SK-N-SH (cell line): Measurements from ENCODE around the gene CCNY. TPM values are rescaled to one million over a fixed set of nuclear protein-coding genes. Genes with fewer than 3 reads are reported as not detected.

Experiments used
- CTCF ChIA-PET: fragments of 300-600, 350-600 bp; formaldehyde crosslinking; extraction: SDS; loops from one replicate; lab custom pipeline; 2021; lab: Yijun Ruan, JAX
- POLR2A ChIA-PET: fragments of 350-600 bp; sonication (Branson Sonifier 250); formaldehyde crosslinking; extraction: SDS; loops from one replicate; lab custom pipeline; 2020; ENCODE audit warnings: antibody characterized with exemption, inconsistent platforms; lab: Yijun Ruan, JAX
- DNase-seq: peaks from one replicate; pipeline ENCODE4 v3.0.0; 2012
- H2AFZ ChIP-seq: fragments of 200-600 bp; sonication (generic); 2 replicates; pipeline ENCODE4 v1.8.1; 2016; ENCODE audit warnings: antibody characterized with exemption, mild to moderate bottlenecking, low read depth
- H3F3A ChIP-seq: fragments of 200-600 bp; sonication (generic); replicated peaks from 2 replicates; pipeline ENCODE3; 2016; ENCODE audit warnings: antibody characterized with exemption, mild to moderate bottlenecking; ENCODE audit not compliant: insufficient read depth
- H3K27ac ChIP-seq, 2 experiments: fragments of 200-500 bp in 1 of 2; fragments of 200-600 bp in 1 of 2; sonication (Bioruptor generic) in 1 of 2; sonication (generic), shearing (Covaris generic) in 1 of 2; 2 replicates each; pipeline versions ENCODE4 v1.5.1 to v1.6.1; 2014 to 2016; ENCODE audit warnings: low read depth in 2 of 2, inconsistent platforms in 1 of 2, low read length in 1 of 2, mild to moderate bottlenecking in 1 of 2, mixed read lengths in 1 of 2
- H3K27me3 ChIP-seq: fragments of 200-600 bp; sonication (generic), shearing (Covaris generic); 2 replicates; pipeline ENCODE4 v1.6.1; 2016; ENCODE audit warnings: mixed run types; ENCODE audit not compliant: insufficient read depth
- H3K36me3 ChIP-seq, 2 experiments: fragments of 200-500 bp in 1 of 2; fragments of 200-600 bp in 1 of 2; sonication (Bioruptor generic) in 1 of 2; sonication (generic) in 1 of 2; replicated peaks in 1 of 2; 2 replicates each; pipeline versions ENCODE3 to v1.5.1; 2014 to 2016; ENCODE audit warnings: low read length in 1 of 2, mild to moderate bottlenecking in 1 of 2; ENCODE audit not compliant: insufficient read depth in 2 of 2, control insufficient read depth in 1 of 2
- H3K4me1 ChIP-seq, 2 experiments: fragments of 200-500 bp in 1 of 2; fragments of 200-600 bp in 1 of 2; sonication (Bioruptor generic) in 1 of 2; sonication (generic), shearing (Covaris generic) in 1 of 2; 2 replicates each; pipeline versions ENCODE4 v1.5.1 to v1.6.1; 2014 to 2016; ENCODE audit warnings: low read depth in 1 of 2, low read length in 1 of 2, mixed run types in 1 of 2; ENCODE audit not compliant: insufficient read depth in 2 of 2, control insufficient read depth in 1 of 2
- H3K4me2 ChIP-seq: fragments of 200-600 bp; sonication (generic), shearing (Covaris generic); 2 replicates; pipeline ENCODE4 v1.6.1; 2017; ENCODE audit warnings: mixed run types
- H3K4me3 ChIP-seq, 2 experiments: fragments of 200-500 bp in 1 of 2; fragments of 200-600 bp in 1 of 2; sonication (Bioruptor generic) in 1 of 2; sonication (generic), shearing (Covaris generic) in 1 of 2; 2 replicates each; pipeline versions ENCODE4 v1.5.1 to v1.8.1; 2014 to 2016; ENCODE audit warnings: low read depth in 2 of 2, inconsistent platforms in 1 of 2, low read length in 1 of 2, mild to moderate bottlenecking in 1 of 2, mixed read lengths in 1 of 2, moderate library complexity in 1 of 2
- H3K79me2 ChIP-seq: fragments of 200-600 bp; sonication (generic); 2 replicates; pipeline ENCODE4 v1.8.1; 2017; ENCODE audit warnings: mild to moderate bottlenecking; ENCODE audit not compliant: insufficient read depth
- H3K9ac ChIP-seq: fragments of 200-600 bp; sonication (generic); 2 replicates; pipeline ENCODE4 v1.6.1; 2017; ENCODE audit warnings: mixed run types
- H3K9me2 ChIP-seq: fragments of 200-600 bp; sonication (generic); 2 replicates; pipeline ENCODE4 v1.6.1; 2017; ENCODE audit warnings: mixed run types
- H3K9me3 ChIP-seq: fragments of 200-600 bp; sonication (generic); 2 replicates; pipeline ENCODE4 v1.6.1; 2017; ENCODE audit warnings: mixed run types, mild to moderate bottlenecking, moderate library complexity
- H4K20me1 ChIP-seq: fragments of 200-600 bp; sonication (generic); 2 replicates; pipeline ENCODE4 v1.6.1; 2017; ENCODE audit warnings: mild to moderate bottlenecking, mixed run types; ENCODE audit not compliant: insufficient read depth
- ELF1 ChIP-seq: IDR thresholded peaks from 2 replicates; pipeline ENCODE4 v1.4.0; 2012
- EP300 ChIP-seq, 2 experiments: IDR thresholded peaks; 2 replicates each; pipeline versions ENCODE4 v1.4.0 to v1.6.1; 2012; ENCODE audit warnings: borderline replicate concordance in 1 of 2, low read depth in 1 of 2, low read length in 1 of 2
- EZH2phosphoT487 ChIP-seq: fragments of 200-600 bp; sonication (generic); IDR thresholded peaks from 2 replicates; pipeline ENCODE4 v1.6.1; 2017; ENCODE audit warnings: low read depth, mixed run types, mild to moderate bottlenecking, antibody characterized with exemption, moderate library complexity, borderline replicate concordance
- FOSL2 ChIP-seq: IDR thresholded peaks from 2 replicates; pipeline ENCODE4 v1.4.0; 2012; ENCODE audit warnings: low read depth, mild to moderate bottlenecking, moderate library complexity, borderline replicate concordance
- FOXJ3 ChIP-seq: sonication (generic); formaldehyde crosslinking; IDR thresholded peaks from 2 replicates; pipeline ENCODE4 v1.5.1; 2020; ENCODE audit warnings: mild to moderate bottlenecking, missing genetic modification reagents
- FOXM1 ChIP-seq: IDR thresholded peaks from 2 replicates; pipeline ENCODE4 v1.4.0; 2012; ENCODE audit warnings: low read depth, mild to moderate bottlenecking
- JUND ChIP-seq: IDR thresholded peaks from 2 replicates; pipeline ENCODE4 v1.4.0; 2012
- NFIC ChIP-seq: IDR thresholded peaks from 2 replicates; pipeline ENCODE4 v1.4.0; 2012; ENCODE audit warnings: borderline replicate concordance
- POLR2AphosphoS5 ChIP-seq: IDR thresholded peaks from 2 replicates; pipeline ENCODE4 v1.6.1; 2012; ENCODE audit warnings: low read depth, low read length
- RAD21 ChIP-seq: IDR thresholded peaks from 2 replicates; pipeline ENCODE4 v1.6.1; 2012; ENCODE audit warnings: mild to moderate bottlenecking, low read length
- REST ChIP-seq: IDR thresholded peaks from 2 replicates; pipeline ENCODE4 v1.6.1; 2012; ENCODE audit warnings: mild to moderate bottlenecking, low read depth, low read length, moderate library complexity
- RFX5 ChIP-seq: IDR thresholded peaks from 2 replicates; pipeline ENCODE4 v1.6.1; 2012; ENCODE audit warnings: mild to moderate bottlenecking, improper control_type of control experiment, low read length
- RXRA ChIP-seq: IDR thresholded peaks from 2 replicates; pipeline ENCODE4 v1.4.0; 2012; ENCODE audit warnings: low read depth, mild to moderate bottlenecking, borderline replicate concordance
- SIN3A ChIP-seq: IDR thresholded peaks from 2 replicates; pipeline ENCODE4 v1.6.1; 2012; ENCODE audit warnings: low read depth, mild to moderate bottlenecking, low read length, moderate library complexity, borderline replicate concordance
- TCF12 ChIP-seq: IDR thresholded peaks from 2 replicates; pipeline ENCODE4 v1.4.0; 2012
- TEAD4 ChIP-seq: IDR thresholded peaks from 2 replicates; pipeline ENCODE4 v1.4.0; 2012; ENCODE audit warnings: mild to moderate bottlenecking, borderline replicate concordance; ENCODE audit not compliant: insufficient read depth
- YY1 ChIP-seq: IDR thresholded peaks from 2 replicates; pipeline ENCODE4 v1.4.0; 2012; ENCODE audit warnings: low read depth, mild to moderate bottlenecking
- WGBS: methylation state at CpG from one replicate; pipeline ENCODE4 v1.1.6; 2017; ENCODE audit warnings: low lambda C conversion rate; 5-methylcytosine and 5-hydroxymethylcytosine counted together
- polyA plus RNA-seq, 3 experiments: library from polyadenylated mRNA; depleted of rRNA; stranded (reverse); fragments of >200 nt; gene quantifications; 2 replicates each; pipeline ENCODE4 v1.2.3, GENCODE V29; 2012
- TF ChIP-seq, protein P1 (sequence below): IDR thresholded peaks from 2 replicates; pipeline ENCODE4; 2012
- TF ChIP-seq, protein P2 (sequence below): IDR thresholded peaks from 2 replicates; pipeline ENCODE4 v1.4.0; 2012; ENCODE audit warnings: low read depth, borderline replicate concordance
- TF ChIP-seq, protein P3 (sequence below): IDR thresholded peaks from 2 replicates; pipeline ENCODE4 v1.4.0; 2012; ENCODE audit warnings: low read depth

CCNY gene
- polyA plus RNA-seq, 1 of the 3 experiments (the other 2 are of a cell fraction), result 29.4 TPM

DNA sequence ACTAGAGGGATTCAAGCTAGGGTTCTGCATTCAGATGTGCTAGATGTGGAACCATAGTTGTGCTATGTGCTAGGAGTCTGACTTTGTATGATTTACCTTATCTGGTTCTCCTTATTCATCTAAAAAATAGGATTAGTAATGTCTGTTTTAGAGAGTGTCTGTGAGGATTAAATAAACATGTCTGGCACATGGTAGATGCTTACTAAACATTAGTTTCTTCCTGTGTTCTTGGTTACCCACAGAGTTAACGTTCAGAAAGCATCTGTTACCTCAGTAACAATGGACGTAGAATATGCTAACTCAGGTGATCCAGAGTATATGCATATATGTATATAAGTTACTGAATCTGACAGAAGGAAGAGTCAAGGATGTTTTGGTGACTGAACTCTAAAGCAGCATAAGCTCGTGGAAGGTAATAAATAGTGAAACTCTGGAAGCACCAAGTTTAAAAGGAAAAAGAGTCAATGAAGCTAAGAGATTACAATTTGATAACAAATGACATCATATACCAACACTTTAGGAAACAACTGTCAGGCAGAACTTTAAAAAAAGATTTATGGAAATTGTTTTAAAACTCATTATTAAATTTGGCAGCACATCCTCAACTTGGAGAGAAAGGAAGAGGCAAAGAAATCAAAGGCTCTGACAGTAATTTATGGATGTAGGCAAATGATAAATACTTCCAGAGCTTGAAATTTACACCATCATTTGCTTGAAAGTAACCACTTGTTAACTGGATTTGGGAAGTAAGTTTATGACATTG is 127.0 kb downstream of the CCNY start:
- 77% methylated on average over 3 of the region's 3 CpGs for WGBS
- Histone ChIP-seq H3K36me3 (no peaks in the 10 kb centered on the region), H4K20me1 (peaks cover 96% of the 10 kb centered on the region), H3F3A (no peaks in the 10 kb centered on the region), H3K9me2 (no peaks in the 10 kb centered on the region), H3K9me3 (no peaks in the 10 kb centered on the region), H3K4me3 (no peak overlapping the region), H3K4me2 (no peak overlapping the region), H3K79me2 (peaks cover 88% of the 10 kb centered on the region), H3K27me3 (no peaks in the 10 kb centered on the region), H3K9ac (no peak overlapping the region), H3K27ac (no peak overlapping the region; a peak in 1 of 4 replicates), H3K4me1 (peaks cover 24 to 39% of the 10 kb centered on the region in 2 experiments), H2AFZ (no peak overlapping the region)
- ChIA-PET CTCF (interaction anchor here (1.0 to 1.2 kb wide), 2 partner anchors 9 to 37 kb away, joined by 4 read pairs; no protein-coding TSS in a partner anchor), POLR2A (no interaction called here)
- TF ChIP-seq ELF1, result no peak
- TF ChIP-seq EZH2phosphoT487, result no peak
- no peak for TF ChIP-seq TEAD4
- no peak for TF ChIP-seq NFIC
- TF ChIP-seq, protein P1, sequence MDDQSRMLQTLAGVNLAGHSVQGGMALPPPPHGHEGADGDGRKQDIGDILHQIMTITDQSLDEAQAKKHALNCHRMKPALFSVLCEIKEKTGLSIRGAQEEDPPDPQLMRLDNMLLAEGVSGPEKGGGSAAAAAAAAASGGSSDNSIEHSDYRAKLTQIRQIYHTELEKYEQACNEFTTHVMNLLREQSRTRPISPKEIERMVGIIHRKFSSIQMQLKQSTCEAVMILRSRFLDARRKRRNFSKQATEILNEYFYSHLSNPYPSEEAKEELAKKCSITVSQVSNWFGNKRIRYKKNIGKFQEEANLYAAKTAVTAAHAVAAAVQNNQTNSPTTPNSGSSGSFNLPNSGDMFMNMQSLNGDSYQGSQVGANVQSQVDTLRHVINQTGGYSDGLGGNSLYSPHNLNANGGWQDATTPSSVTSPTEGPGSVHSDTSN, result no peak
- TF ChIP-seq RAD21, result no peak
- TF ChIP-seq, protein P2, sequence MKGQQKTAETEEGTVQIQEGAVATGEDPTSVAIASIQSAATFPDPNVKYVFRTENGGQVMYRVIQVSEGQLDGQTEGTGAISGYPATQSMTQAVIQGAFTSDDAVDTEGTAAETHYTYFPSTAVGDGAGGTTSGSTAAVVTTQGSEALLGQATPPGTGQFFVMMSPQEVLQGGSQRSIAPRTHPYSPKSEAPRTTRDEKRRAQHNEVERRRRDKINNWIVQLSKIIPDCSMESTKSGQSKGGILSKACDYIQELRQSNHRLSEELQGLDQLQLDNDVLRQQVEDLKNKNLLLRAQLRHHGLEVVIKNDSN, result no peak
- no peak for TF ChIP-seq POLR2AphosphoS5
- no peak for TF ChIP-seq EP300 (IDR thresholded peaks at IDR 0.05; ENCODE audit: borderline replicate concordance in 1 of 2, low read depth in 1 of 2, low read length in 1 of 2)
- TF ChIP-seq JUND, result no peak
- no peak for TF ChIP-seq TCF12
- TF ChIP-seq FOXM1, result no peak
- TF ChIP-seq SIN3A, result no peak
- no peak for TF ChIP-seq YY1
- TF ChIP-seq FOXJ3 (CRISPR knock-in tag), result no peak
- TF ChIP-seq FOSL2, result no peak
- no peak for TF ChIP-seq RXRA
- no peak for TF ChIP-seq RFX5
- DNase-seq, result no peak

DNA sequence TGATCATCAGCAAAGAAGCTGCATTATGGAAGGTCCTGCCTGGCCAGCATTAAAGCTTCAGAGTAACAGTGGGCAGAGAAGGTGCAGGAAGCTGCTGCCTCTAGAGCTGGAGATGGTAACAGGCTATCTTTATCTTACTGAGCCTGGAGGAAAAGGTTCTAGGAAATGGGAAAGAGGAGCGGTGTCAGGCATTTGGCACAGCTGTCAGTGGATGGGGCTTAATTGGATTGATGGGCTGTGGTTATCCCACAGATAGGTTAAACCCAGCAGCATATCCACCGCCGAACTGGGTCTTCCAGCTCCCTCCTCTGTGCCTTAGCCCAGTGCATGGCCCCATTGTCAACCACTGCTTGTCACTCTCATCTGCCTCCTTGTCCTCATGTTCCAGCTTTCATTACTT is 127.6 kb downstream of the CCNY start:
- Histone ChIP-seq H2AFZ (no peak overlapping the region), H3K9me2 (no peaks in the 10 kb centered on the region), H3K4me2 (no peak overlapping the region), H4K20me1 (peaks cover 96% of the 10 kb centered on the region), H3K36me3 (no peaks in the 10 kb centered on the region), H3F3A (no peaks in the 10 kb centered on the region), H3K27me3 (no peaks in the 10 kb centered on the region), H3K4me1 (peaks cover 24 to 39% of the 10 kb centered on the region in 2 experiments), H3K79me2 (peaks cover 88% of the 10 kb centered on the region), H3K9ac (no peak overlapping the region), H3K27ac (no peak overlapping the region), H3K4me3 (no peak overlapping the region), H3K9me3 (no peaks in the 10 kb centered on the region)
- ChIA-PET POLR2A (no interaction called here), CTCF (interaction anchor here (1.0 to 1.2 kb wide), 2 partner anchors 9 to 37 kb away, joined by 4 read pairs; no protein-coding TSS in a partner anchor)
- DNase-seq, result no peak
- TF ChIP-seq POLR2AphosphoS5 (no peak), REST (no peak), RXRA (no peak), RAD21 (no peak)
- TF ChIP-seq, protein P1, result no peak
- TF ChIP-seq, protein P3, sequence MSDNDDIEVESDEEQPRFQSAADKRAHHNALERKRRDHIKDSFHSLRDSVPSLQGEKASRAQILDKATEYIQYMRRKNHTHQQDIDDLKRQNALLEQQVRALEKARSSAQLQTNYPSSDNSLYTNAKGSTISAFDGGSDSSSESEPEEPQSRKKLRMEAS, result no peak
- 100% methylated on average over 3 of the region's 3 CpGs for WGBS
